ENCODE results near the gene TRAF3. TPM values are rescaled to one million over a fixed set of nuclear protein-coding genes. Genes with fewer than 3 reads are reported as not detected.

TRAF3 gene
- polyA plus RNA-seq, 1 of the 3 experiments (the other 2 are of a cell fraction), result 17.9 TPM

DNA sequence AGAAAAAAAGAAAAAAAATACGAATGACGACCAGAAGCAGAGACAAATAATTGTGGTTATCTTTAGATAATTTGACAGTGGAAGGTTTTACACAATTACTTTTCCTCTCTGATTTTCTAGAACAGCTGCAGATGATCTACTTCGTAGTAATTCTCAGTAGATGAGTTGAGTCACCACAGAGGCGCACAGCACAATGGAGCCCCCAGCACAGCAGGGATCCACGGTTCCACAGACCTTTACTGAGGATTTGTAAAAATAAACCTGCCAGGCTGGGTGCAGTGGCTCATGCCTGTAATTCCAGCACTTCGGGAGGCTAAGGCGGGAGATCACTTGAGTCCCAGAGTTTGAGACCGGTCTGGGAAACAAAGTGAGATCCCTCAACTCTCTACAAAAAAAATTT lies 174.6 kb downstream of the TRAF3 start:
- TF ChIP-seq NFIC (IDR thresholded peaks at IDR 0.05; ENCODE audit: borderline replicate concordance) (no peak), FOXM1 (IDR thresholded peaks at IDR 0.05; ENCODE audit: low read depth) (no peak), MXI1 (IDR thresholded peaks at IDR 0.05; ENCODE audit: low read depth, low read length) (no peak), FOXJ3 (CRISPR knock-in tag; IDR thresholded peaks at IDR 0.05) (no peak), TEAD4 (IDR thresholded peaks at IDR 0.05; ENCODE audit: borderline replicate concordance, insufficient read depth) (no peak), CHD2 (IDR thresholded peaks at IDR 0.05; ENCODE audit: low read length, partially characterized antibody) (no peak), SMC3 (IDR thresholded peaks at IDR 0.05; ENCODE audit: low read depth, low read length) (no peak), JUND (IDR thresholded peaks at IDR 0.05) (no peak), RAD21 (IDR thresholded peaks at IDR 0.05; ENCODE audit: low read length) (no peak), NRF1 (IDR thresholded peaks at IDR 0.05; ENCODE audit: low read depth, low read length) (no peak), EP300 (IDR thresholded peaks at IDR 0.05; ENCODE audit: borderline replicate concordance in 1 of 2, low read depth in 1 of 2, low read length in 1 of 2) (no peak), RCOR1 (IDR thresholded peaks at IDR 0.05; ENCODE audit: low read length) (no peak), RXRA (IDR thresholded peaks at IDR 0.05; ENCODE audit: borderline replicate concordance, low read depth) (no peak)
- TF ChIP-seq, protein P1, sequence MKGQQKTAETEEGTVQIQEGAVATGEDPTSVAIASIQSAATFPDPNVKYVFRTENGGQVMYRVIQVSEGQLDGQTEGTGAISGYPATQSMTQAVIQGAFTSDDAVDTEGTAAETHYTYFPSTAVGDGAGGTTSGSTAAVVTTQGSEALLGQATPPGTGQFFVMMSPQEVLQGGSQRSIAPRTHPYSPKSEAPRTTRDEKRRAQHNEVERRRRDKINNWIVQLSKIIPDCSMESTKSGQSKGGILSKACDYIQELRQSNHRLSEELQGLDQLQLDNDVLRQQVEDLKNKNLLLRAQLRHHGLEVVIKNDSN (IDR thresholded peaks at IDR 0.05; ENCODE audit: borderline replicate concordance, low read depth), result no peak
- TF ChIP-seq, protein P2, sequence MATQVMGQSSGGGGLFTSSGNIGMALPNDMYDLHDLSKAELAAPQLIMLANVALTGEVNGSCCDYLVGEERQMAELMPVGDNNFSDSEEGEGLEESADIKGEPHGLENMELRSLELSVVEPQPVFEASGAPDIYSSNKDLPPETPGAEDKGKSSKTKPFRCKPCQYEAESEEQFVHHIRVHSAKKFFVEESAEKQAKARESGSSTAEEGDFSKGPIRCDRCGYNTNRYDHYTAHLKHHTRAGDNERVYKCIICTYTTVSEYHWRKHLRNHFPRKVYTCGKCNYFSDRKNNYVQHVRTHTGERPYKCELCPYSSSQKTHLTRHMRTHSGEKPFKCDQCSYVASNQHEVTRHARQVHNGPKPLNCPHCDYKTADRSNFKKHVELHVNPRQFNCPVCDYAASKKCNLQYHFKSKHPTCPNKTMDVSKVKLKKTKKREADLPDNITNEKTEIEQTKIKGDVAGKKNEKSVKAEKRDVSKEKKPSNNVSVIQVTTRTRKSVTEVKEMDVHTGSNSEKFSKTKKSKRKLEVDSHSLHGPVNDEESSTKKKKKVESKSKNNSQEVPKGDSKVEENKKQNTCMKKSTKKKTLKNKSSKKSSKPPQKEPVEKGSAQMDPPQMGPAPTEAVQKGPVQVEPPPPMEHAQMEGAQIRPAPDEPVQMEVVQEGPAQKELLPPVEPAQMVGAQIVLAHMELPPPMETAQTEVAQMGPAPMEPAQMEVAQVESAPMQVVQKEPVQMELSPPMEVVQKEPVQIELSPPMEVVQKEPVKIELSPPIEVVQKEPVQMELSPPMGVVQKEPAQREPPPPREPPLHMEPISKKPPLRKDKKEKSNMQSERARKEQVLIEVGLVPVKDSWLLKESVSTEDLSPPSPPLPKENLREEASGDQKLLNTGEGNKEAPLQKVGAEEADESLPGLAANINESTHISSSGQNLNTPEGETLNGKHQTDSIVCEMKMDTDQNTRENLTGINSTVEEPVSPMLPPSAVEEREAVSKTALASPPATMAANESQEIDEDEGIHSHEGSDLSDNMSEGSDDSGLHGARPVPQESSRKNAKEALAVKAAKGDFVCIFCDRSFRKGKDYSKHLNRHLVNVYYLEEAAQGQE (IDR thresholded peaks at IDR 0.05; ENCODE audit: low read depth, low read length), result no peak
- H3K9ac ChIP-seq, result no peak overlapping the region
- 86% methylated on average over 8 of the region's 8 CpGs for WGBS (ENCODE audit: low lambda C conversion rate)
- no peak overlapping the region for H3K4me3 ChIP-seq (ENCODE audit: low read depth in 2 of 2, low read length in 1 of 2)
- peaks cover 3 to 8% of the 10 kb centered on the region in 2 experiments; a peak in 1 of 4 replicates for H3K4me1 ChIP-seq (ENCODE audit: control insufficient read depth in 1 of 2, insufficient read depth in 2 of 2, low read depth in 1 of 2, low read length in 1 of 2)
- no peaks in the 10 kb centered on the region for H3K9me2 ChIP-seq
- H2AFZ ChIP-seq (ENCODE audit: low read depth), result no peak overlapping the region
- H3F3A ChIP-seq (replicated peaks; ENCODE audit: insufficient read depth), result no peaks in the 10 kb centered on the region
- POLR2A ChIA-PET, result no interaction called here
- no peaks in the 10 kb centered on the region for H3K27me3 ChIP-seq (ENCODE audit: insufficient read depth)
- H3K9me3 ChIP-seq, result no peaks in the 10 kb centered on the region
- H3K79me2 ChIP-seq (ENCODE audit: insufficient read depth), result no peaks in the 10 kb centered on the region
- H4K20me1 ChIP-seq (ENCODE audit: insufficient read depth), result no peaks in the 10 kb centered on the region
- H3K27ac ChIP-seq (ENCODE audit: low read depth in 2 of 2, low read length in 1 of 2), result no peak overlapping the region
- peaks cover 50 to 82% of the 10 kb centered on the region in 2 experiments for H3K36me3 ChIP-seq (replicated peaks in 1 of 2; ENCODE audit: control insufficient read depth in 1 of 2, insufficient read depth in 2 of 2, low read length in 1 of 2)
- H3K4me2 ChIP-seq, result no peak overlapping the region
- no peak for DNase-seq
- CTCF ChIA-PET, result no interaction called here

DNA sequence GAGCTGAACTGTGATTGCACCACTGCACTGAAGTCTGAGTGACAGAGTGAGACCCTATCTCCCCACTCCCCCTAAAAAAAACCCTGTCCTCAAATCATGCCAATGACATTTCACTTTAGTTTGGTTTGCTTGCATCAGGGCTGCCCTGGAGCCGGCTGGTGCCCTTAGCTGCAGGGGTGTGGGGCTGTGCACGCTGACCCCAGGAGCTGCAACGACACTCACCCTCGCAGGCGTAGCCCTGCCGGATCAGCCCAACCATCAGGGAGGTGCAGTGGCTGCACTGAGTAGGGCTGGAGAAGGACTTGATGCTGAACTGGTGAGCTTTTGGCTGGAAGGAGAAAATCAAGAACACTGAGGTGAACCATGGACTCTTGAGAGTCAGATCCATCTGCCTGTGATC lies 175.0 kb downstream of the TRAF3 start:
- Histone ChIP-seq H3K4me3 (ENCODE audit: low read depth in 2 of 2, low read length in 1 of 2) (no peak overlapping the region), H3K36me3 (replicated peaks in 1 of 2; ENCODE audit: control insufficient read depth in 1 of 2, insufficient read depth in 2 of 2, low read length in 1 of 2) (peaks cover 46 to 79% of the 10 kb centered on the region in 2 experiments), H3K9ac (no peak overlapping the region), H3K27ac (ENCODE audit: low read depth in 2 of 2, low read length in 1 of 2) (no peak overlapping the region), H2AFZ (ENCODE audit: low read depth) (no peak overlapping the region), H3K4me1 (ENCODE audit: control insufficient read depth in 1 of 2, insufficient read depth in 2 of 2, low read depth in 1 of 2, low read length in 1 of 2) (peaks cover 3 to 10% of the 10 kb centered on the region in 2 experiments; a peak in 1 of 4 replicates), H3K9me3 (no peaks in the 10 kb centered on the region), H3K79me2 (ENCODE audit: insufficient read depth) (no peaks in the 10 kb centered on the region), H3K4me2 (no peak overlapping the region), H3K27me3 (ENCODE audit: insufficient read depth) (no peaks in the 10 kb centered on the region), H3F3A (replicated peaks; ENCODE audit: insufficient read depth) (no peaks in the 10 kb centered on the region), H4K20me1 (ENCODE audit: insufficient read depth) (no peaks in the 10 kb centered on the region), H3K9me2 (no peaks in the 10 kb centered on the region)
- no peak for DNase-seq
- ChIA-PET CTCF (no interaction called here), POLR2A (no interaction called here)
- 89% methylated on average over 4 of the region's 6 CpGs for WGBS (ENCODE audit: low lambda C conversion rate)
- TF ChIP-seq CHD2 (IDR thresholded peaks at IDR 0.05; ENCODE audit: low read length, partially characterized antibody) (no peak), TAF1 (IDR thresholded peaks at IDR 0.05; ENCODE audit: borderline replicate concordance, low read depth, low read length) (no peak), FOXJ3 (CRISPR knock-in tag; IDR thresholded peaks at IDR 0.05) (no peak), RFX5 (IDR thresholded peaks at IDR 0.05; ENCODE audit: low read length) (no peak), YY1 (IDR thresholded peaks at IDR 0.05; ENCODE audit: low read depth) (no peak), TCF12 (IDR thresholded peaks at IDR 0.05) (no peak)
- TF ChIP-seq, protein P3, sequence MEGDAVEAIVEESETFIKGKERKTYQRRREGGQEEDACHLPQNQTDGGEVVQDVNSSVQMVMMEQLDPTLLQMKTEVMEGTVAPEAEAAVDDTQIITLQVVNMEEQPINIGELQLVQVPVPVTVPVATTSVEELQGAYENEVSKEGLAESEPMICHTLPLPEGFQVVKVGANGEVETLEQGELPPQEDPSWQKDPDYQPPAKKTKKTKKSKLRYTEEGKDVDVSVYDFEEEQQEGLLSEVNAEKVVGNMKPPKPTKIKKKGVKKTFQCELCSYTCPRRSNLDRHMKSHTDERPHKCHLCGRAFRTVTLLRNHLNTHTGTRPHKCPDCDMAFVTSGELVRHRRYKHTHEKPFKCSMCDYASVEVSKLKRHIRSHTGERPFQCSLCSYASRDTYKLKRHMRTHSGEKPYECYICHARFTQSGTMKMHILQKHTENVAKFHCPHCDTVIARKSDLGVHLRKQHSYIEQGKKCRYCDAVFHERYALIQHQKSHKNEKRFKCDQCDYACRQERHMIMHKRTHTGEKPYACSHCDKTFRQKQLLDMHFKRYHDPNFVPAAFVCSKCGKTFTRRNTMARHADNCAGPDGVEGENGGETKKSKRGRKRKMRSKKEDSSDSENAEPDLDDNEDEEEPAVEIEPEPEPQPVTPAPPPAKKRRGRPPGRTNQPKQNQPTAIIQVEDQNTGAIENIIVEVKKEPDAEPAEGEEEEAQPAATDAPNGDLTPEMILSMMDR (IDR thresholded peaks at IDR 0.05), result no peak
- TF ChIP-seq, protein P2 (IDR thresholded peaks at IDR 0.05; ENCODE audit: low read depth, low read length), result no peak

Data from SK-N-SH (cell line).